Activated CD4-positive, CD25-positive, alpha-beta regulatory T cell (primary cell): ENCODE data around the gene FBXO34.
"Not testable (repeated sequence)": the region's sequence is repeated elsewhere in the genome, so short reads cannot be mapped to it uniquely, and the experiment has no call there.

Source experiments
- DNase-seq, 4 experiments: peaks; one replicate each; lab custom pipeline; 2025; lab: John Stamatoyannopoulos, UW

Gene FBXO34

DNA sequence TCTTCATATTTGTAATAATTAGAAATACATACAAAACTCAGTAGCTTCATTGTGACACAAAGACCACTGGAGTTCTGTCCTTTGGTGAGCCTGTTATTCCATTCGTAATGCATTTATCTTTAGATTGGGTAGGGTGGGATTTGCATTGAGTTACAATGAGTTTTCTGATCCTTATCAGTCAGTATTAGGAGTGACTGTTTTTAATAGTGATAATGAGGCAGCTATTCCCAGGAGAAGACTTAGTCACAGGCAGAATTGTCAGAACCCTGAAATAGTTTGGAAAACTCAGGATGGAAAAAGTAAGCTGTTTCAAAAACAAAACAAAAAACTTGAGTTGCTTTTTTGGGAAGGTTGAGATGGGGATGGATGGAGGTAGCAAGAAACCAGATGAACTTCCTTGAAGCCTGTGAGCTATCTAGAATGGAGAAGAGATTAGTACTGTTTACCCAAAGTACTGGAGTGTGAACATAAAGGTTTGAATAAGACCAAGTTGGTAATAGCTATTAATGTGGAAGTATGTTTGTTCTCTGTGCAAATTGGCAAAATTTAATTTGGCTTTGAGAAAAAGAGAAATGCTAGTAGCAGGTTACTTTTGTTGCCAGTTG lies 38.6 kb downstream of the FBXO34 start:
- no peak for DNase-seq

GRCh38 chr14:55312379-55313030 lies 41.3 kb downstream of the FBXO34 start:
- DNase-seq = not testable (repeated sequence)

GRCh38 chr14:55313480-55313879 lies 42.3 kb downstream of the FBXO34 start:
- no peak for DNase-seq

- DNase-seq = no peak
Observed at GRCh38 chr14:55314449-55314848, 43.2 kb downstream of the FBXO34 start.

DNA sequence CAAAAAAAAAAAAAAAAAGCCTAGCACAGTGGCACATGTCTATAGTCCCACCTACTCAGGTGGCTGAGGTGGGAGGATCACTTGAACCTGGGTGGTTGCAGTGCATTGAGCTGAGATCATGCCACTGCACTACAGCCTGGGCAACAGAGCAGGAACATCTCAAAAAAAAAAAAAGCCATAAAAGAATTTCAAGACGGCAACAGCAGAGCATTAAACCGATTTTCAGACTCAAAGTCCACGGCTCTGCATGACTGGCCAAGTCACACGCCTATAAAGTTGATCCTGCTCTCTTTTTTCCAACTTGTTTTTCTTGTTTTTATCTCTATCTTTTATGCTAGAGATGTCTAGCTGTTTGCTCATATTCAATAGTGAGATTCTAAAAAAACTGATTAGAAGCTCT lies 45.3 kb downstream of the FBXO34 start:
- DNase-seq = no peak

DNA sequence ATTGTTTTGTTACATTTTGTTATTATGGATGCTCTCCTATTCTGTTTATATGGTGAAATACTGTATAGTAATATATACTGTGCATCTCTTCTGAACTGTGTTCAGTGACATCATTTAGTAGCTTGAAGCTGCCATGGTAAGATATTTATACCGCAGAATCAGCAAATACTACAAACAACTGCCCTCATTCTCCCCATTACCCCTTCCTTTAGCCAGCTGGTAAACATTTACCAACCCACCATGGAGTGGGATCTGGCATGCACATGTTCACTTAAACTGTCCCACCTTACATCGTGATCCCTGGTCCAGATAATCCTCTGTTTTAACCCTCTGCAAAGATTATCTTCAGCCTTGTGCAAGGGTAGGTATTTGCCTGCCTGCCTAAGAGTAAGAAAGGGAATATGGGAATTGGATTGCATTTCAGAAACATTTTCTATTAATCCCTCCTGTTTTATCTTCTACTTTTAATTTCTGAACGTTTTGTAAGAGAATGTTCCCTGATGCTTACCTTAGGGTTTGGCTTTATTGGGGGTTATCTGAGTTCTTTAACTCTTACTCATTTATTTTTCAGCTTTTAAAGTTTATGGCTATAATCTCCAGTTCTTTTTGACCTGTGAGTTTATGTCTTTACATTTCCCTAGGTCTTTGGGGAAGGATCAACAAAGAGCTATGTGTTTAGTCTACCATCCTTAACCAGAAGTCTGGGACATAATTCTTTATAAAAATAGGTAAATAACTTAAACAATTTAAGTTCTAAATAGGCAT lies 46.5 kb downstream of the FBXO34 start:
- DNase-seq = no peak

GRCh38 chr14:55318694-55319093 lies 47.5 kb downstream of the FBXO34 start:
- DNase-seq = no peak

DNA sequence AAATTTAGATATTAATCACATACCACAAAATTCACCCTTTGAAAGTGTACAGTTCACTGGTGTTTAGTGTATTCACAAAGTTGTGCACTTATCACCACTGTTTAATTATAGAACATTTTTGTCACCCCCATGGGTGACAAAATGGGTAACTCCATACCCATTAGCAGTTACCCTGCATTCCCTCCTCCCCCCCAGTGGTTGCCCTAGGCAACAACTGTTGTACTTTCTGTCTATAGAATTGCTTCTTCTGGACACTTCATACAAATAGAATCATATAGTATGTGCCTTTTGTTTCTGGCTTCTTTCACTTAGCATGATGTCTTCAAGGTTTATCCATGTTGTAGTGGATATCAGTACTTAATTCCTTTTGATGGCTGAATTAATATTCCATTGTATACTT lies 52.7 kb downstream of the FBXO34 start:
- no peak for DNase-seq

GRCh38 chr14:55324812-55325211 lies 53.6 kb downstream of the FBXO34 start:
- no peak for DNase-seq

DNA sequence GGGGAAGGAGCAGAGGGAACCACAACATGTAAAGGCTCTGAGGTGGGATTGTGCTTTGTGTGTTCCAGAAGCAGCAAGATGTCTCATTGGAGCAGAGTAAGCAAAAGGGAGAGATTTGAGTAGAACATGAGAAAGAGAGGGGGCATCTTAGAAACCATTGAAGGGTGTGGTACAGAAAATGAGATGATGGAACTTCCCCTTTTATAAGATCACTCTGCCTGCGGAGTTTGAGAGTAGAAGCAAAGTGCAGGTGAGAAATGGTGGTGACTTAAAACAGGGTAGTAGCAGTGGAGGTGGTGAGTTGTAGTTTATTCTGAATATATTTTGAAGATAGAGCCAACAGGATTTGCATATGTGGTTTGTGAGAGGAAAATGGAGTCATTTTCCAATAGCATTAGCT lies 56.0 kb downstream of the FBXO34 start:
- DNase-seq = no peak

GRCh38 chr14:55328317-55328716 lies 57.1 kb downstream of the FBXO34 start:
- no peak for DNase-seq

DNA sequence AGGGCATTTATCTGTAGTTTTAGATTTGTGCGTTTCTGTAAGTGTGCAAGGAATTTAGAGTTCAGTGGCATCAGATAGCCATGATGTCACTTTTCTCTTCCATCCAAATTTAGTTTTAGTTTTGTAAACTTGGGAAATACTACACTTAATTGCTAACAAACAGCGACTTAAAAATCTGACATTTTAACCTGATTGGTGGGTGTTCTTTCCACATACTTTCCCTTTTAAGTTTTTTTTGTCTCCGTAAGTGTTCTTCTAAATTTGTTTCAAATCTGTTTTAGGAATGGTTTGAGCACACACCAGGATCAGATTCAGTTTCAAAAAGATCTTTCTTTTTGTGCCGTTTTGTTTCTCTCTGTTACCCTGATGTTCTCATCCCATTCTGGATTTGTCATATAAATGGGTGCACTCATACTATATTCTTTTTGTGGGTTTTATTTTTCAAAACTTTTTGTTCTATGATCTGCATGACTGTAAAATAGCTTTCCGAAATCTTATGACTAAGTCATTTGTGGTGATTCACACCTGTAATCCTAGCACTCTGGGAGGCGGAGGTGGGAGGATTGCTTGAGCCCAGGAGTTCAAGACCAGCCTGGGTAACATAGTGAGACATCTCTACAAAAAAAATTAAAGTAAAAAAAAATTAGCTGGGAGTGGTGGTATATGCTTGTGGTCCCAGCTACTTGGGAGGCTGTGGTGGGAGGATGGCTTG lies 58.9 kb downstream of the FBXO34 start:
- DNase-seq = no peak

DNA sequence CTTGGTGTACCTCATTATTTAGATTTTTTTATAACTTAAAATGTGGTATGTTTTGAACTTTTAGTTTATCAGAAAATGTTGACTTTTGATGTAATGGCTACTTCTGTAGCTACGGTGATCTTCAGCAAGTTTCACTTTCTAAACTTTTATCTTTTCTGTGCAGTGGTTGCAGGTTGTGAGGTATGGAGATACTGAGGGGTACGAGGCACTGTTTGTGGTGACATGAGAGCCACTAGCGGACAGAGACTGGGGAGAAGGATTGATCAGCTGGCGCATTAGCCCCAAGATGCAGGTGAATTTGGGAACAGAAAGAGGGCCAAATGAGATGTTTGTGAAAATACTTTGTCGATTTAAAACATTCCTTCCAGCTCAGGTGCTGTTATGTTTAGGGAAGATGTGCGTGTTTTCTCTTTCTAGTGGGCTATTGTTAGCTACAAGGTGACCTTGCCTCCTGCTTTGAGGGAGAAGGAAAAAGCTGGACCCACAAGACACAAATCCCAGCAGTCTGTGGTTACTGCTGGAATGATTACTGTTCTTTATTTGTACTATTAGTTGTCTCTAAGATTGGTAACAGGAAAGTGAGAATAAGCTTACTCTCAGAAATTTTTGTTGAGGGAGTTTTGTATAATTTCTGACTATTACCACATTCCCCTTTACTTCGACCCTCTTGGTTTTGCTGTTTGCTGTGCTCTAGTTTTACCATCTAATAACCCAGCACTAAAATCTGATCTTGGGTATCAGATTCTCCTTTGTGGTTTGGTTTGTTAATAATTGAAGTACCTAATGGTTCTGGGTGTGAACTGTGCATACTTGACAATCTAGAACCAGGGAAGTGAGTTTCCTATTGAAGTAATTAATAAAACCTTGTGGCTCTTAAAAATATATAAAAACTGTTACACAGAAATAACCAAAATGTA lies 61.7 kb downstream of the FBXO34 start:
- DNase-seq = no peak

DNA sequence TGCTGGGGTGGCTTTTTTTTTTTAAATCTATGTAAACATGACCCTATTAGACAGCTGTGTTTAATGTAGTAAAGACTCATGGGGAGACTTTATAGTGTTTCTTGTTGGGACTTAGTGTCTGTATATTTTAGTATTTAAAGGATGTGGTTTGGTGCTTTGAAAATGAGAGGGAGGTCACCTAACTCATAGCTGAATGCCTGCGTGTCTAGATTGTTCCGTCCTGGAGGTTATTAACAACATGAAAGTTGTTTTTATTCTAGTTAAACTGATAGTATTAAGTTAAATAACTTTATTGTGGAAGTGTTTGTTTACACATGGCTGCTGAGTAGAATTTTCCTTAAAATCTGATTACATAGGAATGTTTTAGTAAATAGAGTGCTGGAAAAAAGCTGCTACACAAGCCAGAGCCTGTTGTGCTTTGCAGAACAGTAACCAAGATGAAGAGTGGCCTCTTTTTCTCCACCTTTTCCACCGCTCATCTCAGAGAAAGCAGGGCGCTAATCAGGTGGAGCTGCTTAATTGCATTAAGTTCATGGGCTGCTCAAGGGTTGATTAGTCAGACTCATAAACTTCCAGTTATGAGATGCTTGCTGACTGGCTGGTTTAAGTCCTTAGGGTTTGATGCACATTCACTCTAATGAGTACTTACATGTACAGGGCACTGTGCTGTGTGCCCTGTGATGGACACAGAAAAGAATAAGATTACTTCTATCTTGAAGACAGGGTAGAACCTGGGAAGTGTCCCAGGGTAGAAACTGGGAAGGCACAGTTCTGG lies 62.7 kb downstream of the FBXO34 start:
- DNase-seq = no peak

DNA sequence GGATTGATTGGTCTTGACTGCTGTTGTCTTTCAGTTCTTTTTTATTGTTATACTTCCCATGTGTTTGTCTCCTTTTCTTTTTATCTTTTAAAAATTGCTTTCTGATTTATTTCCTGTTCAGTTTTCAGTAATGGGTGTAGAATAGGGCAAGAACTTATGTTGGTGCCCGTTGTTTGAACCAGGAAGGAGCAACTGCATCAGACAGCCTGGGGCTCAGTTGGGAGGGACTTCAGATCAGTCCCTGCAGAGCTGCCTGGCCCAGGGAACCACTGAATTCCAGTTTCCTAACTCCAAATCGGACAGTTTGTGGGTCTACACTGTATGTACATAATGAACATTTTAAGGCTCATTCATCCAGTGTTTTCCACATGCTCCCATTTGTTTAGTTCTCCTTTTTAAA lies 64.9 kb downstream of the FBXO34 start:
- DNase-seq = no peak

- no peak for DNase-seq
Observed at GRCh38 chr14:55336691-55337090, 65.5 kb downstream of the FBXO34 start.

GRCh38 chr14:55339770-55340169 lies 68.5 kb downstream of the FBXO34 start:
- DNase-seq = no peak

DNA sequence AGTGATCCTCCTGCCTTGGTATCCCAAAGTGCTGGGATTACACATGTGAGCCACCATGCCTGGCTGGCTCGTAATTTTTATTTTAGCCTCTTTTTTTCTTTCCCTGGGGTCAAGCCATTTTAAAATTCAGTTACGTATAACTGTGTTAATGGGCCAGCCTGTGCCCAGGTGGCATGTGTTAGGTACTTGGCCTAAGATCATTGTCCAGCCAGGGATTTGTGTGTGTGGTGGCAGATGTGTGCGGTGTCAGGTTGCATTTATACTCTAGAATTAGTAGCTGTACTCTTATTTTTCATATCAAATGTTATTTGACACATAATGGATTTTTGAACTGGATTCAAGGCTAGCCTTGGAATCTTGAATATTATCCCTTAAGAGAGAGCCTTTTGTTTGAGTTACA lies 69.3 kb downstream of the FBXO34 start:
- DNase-seq = no peak

GRCh38 chr14:55341781-55342180 lies 70.6 kb downstream of the FBXO34 start:
- no peak for DNase-seq

DNA sequence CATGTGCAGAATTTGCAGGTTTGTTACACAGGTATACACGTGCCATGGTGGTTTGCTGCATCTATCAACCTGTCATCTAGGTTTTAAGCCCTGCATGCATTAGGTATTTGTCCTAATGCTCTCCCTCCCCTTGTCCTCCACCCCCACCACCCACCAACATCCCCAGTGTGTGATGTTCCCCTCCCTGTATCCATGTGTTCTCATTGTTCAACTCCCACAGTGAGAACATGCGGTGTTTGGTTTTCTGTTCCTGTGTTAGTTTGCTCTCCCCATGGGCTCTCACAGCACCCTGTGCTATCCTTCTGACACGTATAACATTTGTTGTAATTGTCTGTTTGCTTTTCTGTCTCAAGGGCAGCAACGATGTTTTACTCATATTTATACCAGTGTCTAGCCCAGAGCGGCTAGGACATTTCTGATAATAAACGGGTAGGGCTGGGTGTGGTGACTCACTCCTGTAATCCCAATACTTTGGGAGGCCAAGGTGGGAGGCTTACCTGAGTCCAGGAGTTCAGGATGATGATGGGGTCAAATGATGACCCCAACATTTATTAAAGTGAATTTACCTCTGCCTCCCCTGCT lies 73.5 kb downstream of the FBXO34 start:
- DNase-seq = not testable (repeated sequence)
